ENCODE data around the gene VMAC. TPM values are rescaled to one million over a fixed set of nuclear protein-coding genes. Genes with fewer than 3 reads are reported as not detected.

Gene VMAC
- total RNA-seq, 1 donor from 2014 or later: 3.9 TPM

GRCh38 chr19:5921516-5922160, 17.0 kb downstream of the VMAC start:
- Mint-ChIP-seq H3K27me3 (ENCODE audit: low read depth, unreplicated experiment) (no peaks in the 10 kb centered on the region), H3K4me1 (ENCODE audit: low read depth, unreplicated experiment) (no peaks in the 10 kb centered on the region), H3K27ac (ENCODE audit: unreplicated experiment) (no peak overlapping the region), H3K9me3 (ENCODE audit: unreplicated experiment) (no peaks in the 10 kb centered on the region), H3K4me3 (ENCODE audit: unreplicated experiment) (no peak overlapping the region), H3K36me3 (ENCODE audit: low read depth, unreplicated experiment) (peaks cover 15% of the 10 kb centered on the region)
- Histone ChIP-seq H3K9ac (ENCODE audit: low read length) (no peak overlapping the region), H3K4me2 (ENCODE audit: low read length) (no peak overlapping the region), H3K4me3 (ENCODE audit: insufficient read depth, low read depth, low read length) (no peak overlapping the region), H3K27ac (ENCODE audit: low read depth, low read length) (no peak overlapping the region), H2AFZ (ENCODE audit: low read depth, low read length) (no peak overlapping the region), H3K27me3 (ENCODE audit: insufficient read depth, low read length) (no peaks in the 10 kb centered on the region), H3K36me3 (ENCODE audit: insufficient read depth, low read length) (peaks cover 11% of the 10 kb centered on the region), H3K9me3 (ENCODE audit: insufficient read depth, low read depth, low read length) (no peaks in the 10 kb centered on the region), H3K79me2 (ENCODE audit: insufficient read depth, low read length) (no peaks in the 10 kb centered on the region), H3K4me1 (ENCODE audit: insufficient read depth, low read length) (no peaks in the 10 kb centered on the region), H4K20me1 (ENCODE audit: insufficient read depth, low read length) (no peaks in the 10 kb centered on the region)
- DNase-seq (ENCODE audit: low read depth): no peak
- FAIRE-seq: no peak
- TF ChIP-seq EZH2 (IDR thresholded peaks at IDR 0.05; ENCODE audit: insufficient read depth, low read length) (no peak), CTCF (IDR thresholded peaks at IDR 0.05; ENCODE audit: insufficient read depth, low read depth, low read length) (no peak)

- Histone ChIP-seq H3K4me3 (ENCODE audit: insufficient read depth, low read depth, low read length) (no peak overlapping the region), H3K4me2 (ENCODE audit: low read length) (no peak overlapping the region), H3K27ac (ENCODE audit: low read depth, low read length) (no peak overlapping the region), H2AFZ (ENCODE audit: low read depth, low read length) (no peak overlapping the region), H3K27me3 (ENCODE audit: insufficient read depth, low read length) (no peaks in the 10 kb centered on the region), H3K9ac (ENCODE audit: low read length) (no peak overlapping the region), H3K4me1 (ENCODE audit: insufficient read depth, low read length) (no peaks in the 10 kb centered on the region), H3K79me2 (ENCODE audit: insufficient read depth, low read length) (no peaks in the 10 kb centered on the region), H3K9me3 (ENCODE audit: insufficient read depth, low read depth, low read length) (no peaks in the 10 kb centered on the region), H4K20me1 (ENCODE audit: insufficient read depth, low read length) (no peaks in the 10 kb centered on the region), H3K36me3 (ENCODE audit: insufficient read depth, low read length) (peaks cover 16% of the 10 kb centered on the region)
- H3K4me1 Mint-ChIP-seq (ENCODE audit: low read depth, unreplicated experiment): no peaks in the 10 kb centered on the region
- peaks cover 17% of the 10 kb centered on the region for H3K36me3 Mint-ChIP-seq (ENCODE audit: low read depth, unreplicated experiment)
- H3K4me3 Mint-ChIP-seq (ENCODE audit: unreplicated experiment): no peak overlapping the region
- H3K27me3 Mint-ChIP-seq (ENCODE audit: low read depth, unreplicated experiment): no peaks in the 10 kb centered on the region
- TF ChIP-seq EZH2 (IDR thresholded peaks at IDR 0.05; ENCODE audit: insufficient read depth, low read length) (no peak), CTCF (IDR thresholded peaks at IDR 0.05; ENCODE audit: insufficient read depth, low read depth, low read length) (no peak)
- H3K9me3 Mint-ChIP-seq (ENCODE audit: unreplicated experiment): no peaks in the 10 kb centered on the region
- no peak overlapping the region for H3K27ac Mint-ChIP-seq (ENCODE audit: unreplicated experiment)
- DNase-seq (ENCODE audit: low read depth) (no peak), FAIRE-seq (no peak)
Observed at GRCh38 chr19:5922161-5922545, 17.5 kb downstream of the VMAC start.

- no peak overlapping the region for H3K4me3 ChIP-seq (ENCODE audit: insufficient read depth, low read depth, low read length)
- no peak for TF ChIP-seq EZH2 (IDR thresholded peaks at IDR 0.05; ENCODE audit: insufficient read depth, low read length)
- Mint-ChIP-seq H3K27ac (ENCODE audit: unreplicated experiment) (no peak overlapping the region), H3K27me3 (ENCODE audit: low read depth, unreplicated experiment) (no peaks in the 10 kb centered on the region), H3K4me1 (ENCODE audit: low read depth, unreplicated experiment) (no peaks in the 10 kb centered on the region), H3K9me3 (ENCODE audit: unreplicated experiment) (no peaks in the 10 kb centered on the region), H3K36me3 (ENCODE audit: low read depth, unreplicated experiment) (peaks cover 16% of the 10 kb centered on the region), H3K4me3 (ENCODE audit: unreplicated experiment) (no peak overlapping the region)
- H3K9ac ChIP-seq (ENCODE audit: low read length): no peak overlapping the region
- no peak overlapping the region for H3K4me2 ChIP-seq (ENCODE audit: low read length)
- FAIRE-seq (no peak), DNase-seq (ENCODE audit: low read depth) (no peak)
- H3K4me1 ChIP-seq (ENCODE audit: insufficient read depth, low read length): no peaks in the 10 kb centered on the region
- no peaks in the 10 kb centered on the region for H3K9me3 ChIP-seq (ENCODE audit: insufficient read depth, low read depth, low read length)
- no peaks in the 10 kb centered on the region for H3K27me3 ChIP-seq (ENCODE audit: insufficient read depth, low read length)
- no peak overlapping the region for H2AFZ ChIP-seq (ENCODE audit: low read depth, low read length)
- H3K36me3 ChIP-seq (ENCODE audit: insufficient read depth, low read length): peaks cover 26% of the 10 kb centered on the region
- H3K79me2 ChIP-seq (ENCODE audit: insufficient read depth, low read length): no peaks in the 10 kb centered on the region
- H3K27ac ChIP-seq (ENCODE audit: low read depth, low read length): no peak overlapping the region
- no peaks in the 10 kb centered on the region for H4K20me1 ChIP-seq (ENCODE audit: insufficient read depth, low read length)
Observed at GRCh38 chr19:5923356-5923755, 18.7 kb downstream of the VMAC start.
